ENCODE measurements around the gene GABRR3. TPM values are rescaled to one million over a fixed set of nuclear protein-coding genes. Genes with fewer than 3 reads are reported as not detected.

Gene GABRR3
- total RNA-seq, 4 donors from 2014 or later: not detected

- TF ChIP-seq, protein P1, sequence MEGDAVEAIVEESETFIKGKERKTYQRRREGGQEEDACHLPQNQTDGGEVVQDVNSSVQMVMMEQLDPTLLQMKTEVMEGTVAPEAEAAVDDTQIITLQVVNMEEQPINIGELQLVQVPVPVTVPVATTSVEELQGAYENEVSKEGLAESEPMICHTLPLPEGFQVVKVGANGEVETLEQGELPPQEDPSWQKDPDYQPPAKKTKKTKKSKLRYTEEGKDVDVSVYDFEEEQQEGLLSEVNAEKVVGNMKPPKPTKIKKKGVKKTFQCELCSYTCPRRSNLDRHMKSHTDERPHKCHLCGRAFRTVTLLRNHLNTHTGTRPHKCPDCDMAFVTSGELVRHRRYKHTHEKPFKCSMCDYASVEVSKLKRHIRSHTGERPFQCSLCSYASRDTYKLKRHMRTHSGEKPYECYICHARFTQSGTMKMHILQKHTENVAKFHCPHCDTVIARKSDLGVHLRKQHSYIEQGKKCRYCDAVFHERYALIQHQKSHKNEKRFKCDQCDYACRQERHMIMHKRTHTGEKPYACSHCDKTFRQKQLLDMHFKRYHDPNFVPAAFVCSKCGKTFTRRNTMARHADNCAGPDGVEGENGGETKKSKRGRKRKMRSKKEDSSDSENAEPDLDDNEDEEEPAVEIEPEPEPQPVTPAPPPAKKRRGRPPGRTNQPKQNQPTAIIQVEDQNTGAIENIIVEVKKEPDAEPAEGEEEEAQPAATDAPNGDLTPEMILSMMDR (IDR thresholded peaks at IDR 0.05): no peak
- TF ChIP-seq POLR2A (IDR thresholded peaks at IDR 0.05): no peak
- TF ChIP-seq EP300 (IDR thresholded peaks at IDR 0.05): no peak
Measured at GRCh38 chr3:98038876-98039275, 3.8 kb upstream of the GABRR3 start.

DNA sequence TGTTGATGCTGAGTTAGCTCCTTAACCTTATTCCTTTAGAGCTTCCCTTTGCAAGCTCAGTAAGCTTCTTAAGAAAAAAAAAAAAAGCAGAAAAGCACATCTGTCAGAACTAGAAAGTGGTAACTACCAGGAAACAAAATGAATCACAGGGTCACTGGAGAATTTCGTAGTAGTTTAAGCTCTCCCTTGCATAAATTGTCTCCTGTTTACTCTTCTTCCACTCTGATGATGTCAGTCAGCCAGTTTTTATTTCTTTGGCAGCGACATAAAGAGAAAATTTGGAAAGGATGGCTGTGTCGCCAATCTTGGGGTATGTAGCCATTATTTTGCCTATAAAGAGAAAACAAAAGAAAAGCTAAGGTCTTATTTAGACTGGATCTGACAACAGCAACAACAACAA is 3.2 kb upstream of the GABRR3 start:
- DNase-seq (ENCODE audit: low spot score in 2 of 2): no peak
- Histone ChIP-seq H3K27me3 (peaks cover 0 to 7% of the 10 kb centered on the region in 2 donors), H3K36me3 (no peaks in the 10 kb centered on the region), H3K4me1 (peaks cover 0 to 4% (median 0%) of the 10 kb centered on the region in 4 donors), H3K9me3 (peaks cover 0 to 10% (median 0%) of the 10 kb centered on the region in 4 donors), H3K4me3 (no peak overlapping the region), H3K27ac (no peak overlapping the region)
- 33 to 37% methylated on average over 3 of the region's 3 CpGs for WGBS, 2 donors
- TF ChIP-seq EP300 (IDR thresholded peaks at IDR 0.05) (no peak), POLR2A (IDR thresholded peaks at IDR 0.05) (no peak)
- TF ChIP-seq, protein P1 (IDR thresholded peaks at IDR 0.05): no peak

More at GRCh38 chr3:98038876-98039275, 3.8 kb upstream of the GABRR3 start:
- H3K36me3 ChIP-seq: no peaks in the 10 kb centered on the region
- H3K4me1 ChIP-seq: peaks cover 0 to 4% (median 0%) of the 10 kb centered on the region in 4 donors
- H3K4me3 ChIP-seq: no peak overlapping the region
- H3K27ac ChIP-seq: no peak overlapping the region
- H3K27me3 ChIP-seq: peaks cover 0 to 7% of the 10 kb centered on the region in 2 donors
- peaks cover 0 to 10% (median 0%) of the 10 kb centered on the region in 4 donors for H3K9me3 ChIP-seq
- 59 to 69% methylated on average over 3 of the region's 3 CpGs for WGBS, 2 donors
- no peak for DNase-seq (ENCODE audit: low spot score in 2 of 2)

DNA sequence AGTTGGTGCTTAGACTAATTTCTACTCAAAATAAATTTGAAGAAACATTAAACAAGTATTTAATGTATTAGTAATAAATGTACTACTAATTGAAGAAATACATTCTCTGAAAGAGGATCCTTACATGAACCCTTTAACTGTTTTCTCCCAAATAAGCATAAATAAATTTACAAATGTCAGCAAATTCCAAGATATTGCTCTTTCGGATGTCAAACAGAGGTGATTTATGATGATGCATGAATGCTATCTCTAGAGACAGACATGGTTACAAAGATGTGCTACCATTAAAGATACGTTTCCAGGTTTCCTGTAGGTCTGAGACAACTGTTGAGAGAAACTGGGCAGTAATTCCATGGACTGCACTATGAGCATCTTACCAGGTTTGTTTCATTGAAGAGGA is 629 bp downstream of the GABRR3 start:
- TF ChIP-seq POLR2A (IDR thresholded peaks at IDR 0.05): no peak
- TF ChIP-seq, protein P1 (IDR thresholded peaks at IDR 0.05): no peak
- WGBS, 2 donors: 75 to 82% methylated on average over 2 of the region's 2 CpGs
- H3K4me1 ChIP-seq: peaks cover 0 to 4% (median 0%) of the 10 kb centered on the region in 4 donors
- no peak overlapping the region for H3K4me3 ChIP-seq
- H3K27ac ChIP-seq: no peak overlapping the region
- H3K27me3 ChIP-seq: peaks cover 0 to 7% of the 10 kb centered on the region in 2 donors
- H3K9me3 ChIP-seq: no peaks in the 10 kb centered on the region
- no peak for DNase-seq (ENCODE audit: low spot score in 2 of 2)
- no peaks in the 10 kb centered on the region for H3K36me3 ChIP-seq

DNA sequence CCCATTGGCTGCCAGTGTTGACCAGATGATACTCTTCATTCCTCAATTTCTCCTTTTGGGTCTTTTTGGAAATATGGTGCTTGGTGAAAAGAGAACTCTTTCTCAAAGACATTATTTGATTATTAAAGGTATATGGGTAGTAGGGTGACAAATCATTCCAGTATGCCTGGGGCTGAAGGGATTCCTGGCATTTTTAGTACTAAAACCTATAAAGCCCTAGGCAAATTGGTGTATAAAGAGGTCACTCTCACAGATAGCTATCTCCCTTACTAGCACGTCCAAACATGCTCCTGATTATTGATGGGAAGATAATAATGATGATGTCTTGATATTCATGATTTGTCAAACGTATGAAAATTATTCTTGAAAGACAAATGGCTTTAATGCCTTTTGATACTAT is 1.1 kb downstream of the GABRR3 start:
- TF ChIP-seq POLR2A (IDR thresholded peaks at IDR 0.05) (no peak), EP300 (IDR thresholded peaks at IDR 0.05) (no peak)
- TF ChIP-seq, protein P1 (IDR thresholded peaks at IDR 0.05): no peak
- 64 to 68% methylated on average over 2 of the region's 2 CpGs for WGBS, 2 donors

DNA sequence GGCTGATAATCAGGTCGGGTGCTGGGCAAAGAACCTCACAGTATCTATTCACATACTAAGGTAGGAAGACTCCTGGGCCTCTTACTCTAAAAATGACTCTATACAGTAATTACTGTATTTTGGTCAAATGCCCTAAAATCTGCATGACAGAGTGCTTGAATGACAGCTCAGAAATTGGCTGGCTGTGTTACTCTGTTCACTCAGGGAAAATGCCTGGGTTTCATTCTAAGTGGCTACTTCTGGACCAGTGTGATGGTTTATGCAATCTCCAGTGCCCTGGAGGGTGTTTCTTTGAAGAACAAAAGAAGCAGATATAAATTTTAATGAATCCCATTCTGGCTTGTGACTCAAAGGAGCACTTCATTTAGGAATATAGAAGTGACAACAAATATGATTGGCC is 2.2 kb downstream of the GABRR3 start:
- no peak overlapping the region for H3K27ac ChIP-seq
- DNase-seq (ENCODE audit: low spot score in 2 of 2): no peak
- TF ChIP-seq, protein P1 (IDR thresholded peaks at IDR 0.05): no peak
- no peak for TF ChIP-seq EP300 (IDR thresholded peaks at IDR 0.05)
- TF ChIP-seq POLR2A (IDR thresholded peaks at IDR 0.05): no peak
- H3K9me3 ChIP-seq: no peaks in the 10 kb centered on the region
- H3K4me1 ChIP-seq: no peaks in the 10 kb centered on the region
- no peak overlapping the region for H3K4me3 ChIP-seq
- no peaks in the 10 kb centered on the region for H3K36me3 ChIP-seq
- WGBS, 2 donors: 45 to 60% methylated on average over 1 of the region's 1 CpG
- H3K27me3 ChIP-seq: peaks cover 0 to 7% of the 10 kb centered on the region in 2 donors

More for the DNA sequence above, 1.1 kb downstream of the GABRR3 start:
- no peaks in the 10 kb centered on the region for H3K36me3 ChIP-seq
- no peaks in the 10 kb centered on the region for H3K9me3 ChIP-seq
- H3K27ac ChIP-seq: no peak overlapping the region
- H3K27me3 ChIP-seq: peaks cover 0 to 7% of the 10 kb centered on the region in 2 donors
- no peak overlapping the region for H3K4me3 ChIP-seq
- peaks cover 0 to 1% (median 0%) of the 10 kb centered on the region in 4 donors for H3K4me1 ChIP-seq
- DNase-seq (ENCODE audit: low spot score in 2 of 2): no peak
